Measurements from ENCODE around the gene FUT7. TPM values are rescaled to one million over a fixed set of nuclear protein-coding genes. Genes with fewer than 3 reads are reported as not detected.

The FUT7 gene
- total RNA-seq, 1 donor: not detected

- no peak overlapping the region for H3K4me3 ChIP-seq (ENCODE audit: low read depth, low read length)
- DNase-seq (ENCODE audit: low read depth): peak; percentile 41
- peak; percentile 54 for TF ChIP-seq CTCF (IDR thresholded peaks at IDR 0.05; ENCODE audit: insufficient read depth, low read length)
Measured at GRCh38 chr9:137049544-137050449, 17.9 kb upstream of the FUT7 start.

GRCh38 chr9:137048655-137049543 lies 17.0 kb upstream of the FUT7 start:
- DNase-seq (ENCODE audit: low read depth): no peak
- TF ChIP-seq CTCF (IDR thresholded peaks at IDR 0.05; ENCODE audit: insufficient read depth, low read length): no peak
- H3K4me3 ChIP-seq (ENCODE audit: low read depth, low read length): no peak overlapping the region

GRCh38 chr9:137046088-137046787 lies 14.3 kb upstream of the FUT7 start, which contains the start of gene NPDC1:
NPDC1 (minus strand) TSS chr9:137046177; CDS start chr9:137045989, 188 bp downstream.
- DNase-seq (ENCODE audit: low read depth): peak; percentile 69
- peak within 1 kb of the TSS; percentile 76 for H3K4me3 ChIP-seq (ENCODE audit: low read depth, low read length)
- TF ChIP-seq CTCF (IDR thresholded peaks at IDR 0.05; ENCODE audit: insufficient read depth, low read length): peak; percentile 92

GRCh38 chr9:137045294-137046087 lies 13.6 kb upstream of the FUT7 start:
- peak overlapping the region; percentile 76 for H3K4me3 ChIP-seq (ENCODE audit: low read depth, low read length)
- TF ChIP-seq CTCF (IDR thresholded peaks at IDR 0.05; ENCODE audit: insufficient read depth, low read length): no peak
- peak; percentile 39 for DNase-seq (ENCODE audit: low read depth)

- no peak for DNase-seq (ENCODE audit: low read depth)
- peak overlapping the region; percentile 76 for H3K4me3 ChIP-seq (ENCODE audit: low read depth, low read length)
- no peak for TF ChIP-seq CTCF (IDR thresholded peaks at IDR 0.05; ENCODE audit: insufficient read depth, low read length)
Measured at GRCh38 chr9:137044502-137045177, 12.8 kb upstream of the FUT7 start.

Measured in fibroblast of the aortic adventitia (primary cell).